Panc1 (cell line): Measurements from ENCODE around the gene UBTD2. TPM values are rescaled to one million over a fixed set of nuclear protein-coding genes. Genes with fewer than 3 reads are reported as not detected.
"Not testable (repeated sequence)": the region's sequence is repeated elsewhere in the genome, so short reads cannot be mapped to it uniquely, and the experiment has no call there.

ENCODE experiments used
- ATAC-seq: fragments of 200-7000 bp; cut with Tn5 transposase; 2 replicates; pipeline ENCODE4 v1.9.1; 2020; ENCODE audit warnings: mild to moderate bottlenecking, moderate library complexity
- BruUV-seq: library from RNA; stranded (reverse); fragments of 400-500 nt; replicated peaks from 2 replicates; lab custom pipeline; 2021; lab: Mats Ljungman, UMichigan
- CTCF ChIA-PET: fragments of 300-600 bp; sonication (Branson Sonifier 250); formaldehyde crosslinking; loops from one replicate; lab custom pipeline; 2022; ENCODE audit warnings: antibody characterized with exemption; lab: Charles Lee
- POLR2A ChIA-PET: fragments of 300-600 bp; sonication (Branson Sonifier 250); formaldehyde crosslinking; loops from one replicate; lab custom pipeline; 2022; ENCODE audit warnings: antibody characterized with exemption; lab: Charles Lee
- DNase-seq: peaks from one replicate; pipeline ENCODE4 v3.0.0-alpha.2; 2010; ENCODE audit warnings: low read depth, low spot score
- H3K27ac ChIP-seq: 2 replicates; pipeline ENCODE4 v1.5.1; 2011; ENCODE audit warnings: mild to moderate bottlenecking, low read length, inconsistent platforms
- H3K27me3 ChIP-seq: fragments of 200-500 bp; sonication (Bioruptor generic); 2 replicates; pipeline ENCODE4 v1.6.0; 2014; ENCODE audit warnings: low read length, inconsistent platforms; ENCODE audit not compliant: control insufficient read depth, insufficient read depth
- H3K36me3 ChIP-seq: fragments of 200-500 bp; sonication (Bioruptor generic); 2 replicates; pipeline ENCODE4 v1.5.1; 2014; ENCODE audit warnings: inconsistent platforms, mild to moderate bottlenecking, low read length, moderate library complexity; ENCODE audit not compliant: control insufficient read depth, insufficient read depth
- H3K4me1 ChIP-seq: 2 replicates; pipeline ENCODE4 v1.5.1; 2011; ENCODE audit warnings: inconsistent platforms, mild to moderate bottlenecking, low read length, moderate library complexity; ENCODE audit not compliant: control insufficient read depth, insufficient read depth
- H3K4me3 ChIP-seq, 2 experiments: 2 replicates each; pipeline ENCODE4 v1.5.1; 2011 to 2012; ENCODE audit warnings: low read depth in 2 of 2, low read length in 2 of 2, mild to moderate bottlenecking in 2 of 2, inconsistent platforms in 1 of 2, moderate library complexity in 1 of 2
- H3K9me3 ChIP-seq: fragments of 200-500 bp; sonication (Bioruptor generic); 2 replicates; pipeline ENCODE4 v1.5.1; 2014; ENCODE audit warnings: low read depth, mild to moderate bottlenecking, inconsistent platforms, low read length, moderate library complexity; ENCODE audit not compliant: control insufficient read depth, insufficient read depth
- CTCF ChIP-seq: fragments of 450-650 bp; IDR thresholded peaks from 2 replicates; pipeline ENCODE4 v1.5.1; 2017; ENCODE audit warnings: mild to moderate bottlenecking
- POLR2AphosphoS5 ChIP-seq: IDR thresholded peaks from 2 replicates; pipeline ENCODE4 v1.6.1; 2012; ENCODE audit warnings: mild to moderate bottlenecking, low read depth, low read length, moderate library complexity
- REST ChIP-seq, 2 experiments: IDR thresholded peaks; 2 replicates each; pipeline ENCODE4 v1.6.1; 2011 to 2012; ENCODE audit warnings: low read depth in 2 of 2, control low read depth in 1 of 2, low read length in 1 of 2, mild to moderate bottlenecking in 1 of 2, moderate library complexity in 1 of 2; ENCODE audit not compliant: insufficient read depth in 1 of 2
- SIN3A ChIP-seq: IDR thresholded peaks from 2 replicates; pipeline ENCODE4 v1.6.1; 2012; ENCODE audit warnings: low read depth, mild to moderate bottlenecking, low read length, moderate library complexity, borderline replicate concordance; ENCODE audit not compliant: insufficient read depth
- TCF7L2 ChIP-seq: IDR thresholded peaks from 2 replicates; pipeline ENCODE4 v1.6.1; 2011; ENCODE audit warnings: mild to moderate bottlenecking, low read depth, low read length, inconsistent platforms
- in situ Hi-C: cut with HindIII; loops from 2 replicates; pipeline ENCODE4 v1.10.0; 2016; ENCODE audit warnings: low sequenced_read_pairs, low pct_unique_long_range_greater_than_20kb
- intact Hi-C: fragments of 100-400 bp; cut with micrococcal nuclease; formaldehyde crosslinking; loops from one replicate; pipeline ENCODE4 v1.10.0; 2022; ENCODE audit not compliant: unreplicated experiment
- total RNA-seq: library from RNA; stranded (reverse); gene quantifications from one replicate; pipeline ENCODE4 v1.2.1, GENCODE V29; 2021; ENCODE audit not compliant: unreplicated experiment

The UBTD2 gene
- total RNA-seq, 1 experiment from 2014 or later = 32.5 TPM

- BruUV-seq, CTCF ChIA-PET, in situ Hi-C loops, H3K9me3 ChIP-seq, H3K36me3 ChIP-seq, H3K27ac ChIP-seq, H3K4me3 ChIP-seq, DNase-seq, ATAC-seq, H3K27me3 ChIP-seq: not testable (repeated sequence)
- H3K4me1 ChIP-seq = peaks cover 13% of the 10 kb centered on the region
- intact Hi-C loops = loop anchor here (10.0 kb wide), 1 partner anchor 92 kb away; the partner anchor contains the start of gene EFCAB9
- POLR2A ChIA-PET = interaction anchor here (0.7 kb wide), 1 partner anchor 120 kb away, joined by 4 read pairs; no protein-coding TSS in a partner anchor
These were observed 3.6 kb upstream of the UBTD2 start for GRCh38 chr5:172287140-172287539.

GRCh38 chr5:172285226-172286143, 1.9 kb upstream of the UBTD2 start:
- ChIA-PET CTCF (no interaction called here), POLR2A (interaction anchor here (0.6 kb wide), 1 partner anchor 42 kb away, joined by 9 read pairs; no protein-coding TSS in a partner anchor)
- H3K27me3 ChIP-seq = no peaks in the 10 kb centered on the region
- H3K36me3 ChIP-seq = no peaks in the 10 kb centered on the region; the same call in 1 of the 2 replicates
- no peak for DNase-seq
- in situ Hi-C loops (no loop called here), intact Hi-C loops (loop anchor here (10.0 kb wide), 1 partner anchor 91 kb away; the partner anchor contains the start of gene EFCAB9)
- no TSS peak for BruUV-seq
- no peak for ATAC-seq
- no peaks in the 10 kb centered on the region for H3K9me3 ChIP-seq
- H3K4me1 ChIP-seq = peaks cover 27% of the 10 kb centered on the region
- no peak overlapping the region for H3K4me3 ChIP-seq
- H3K27ac ChIP-seq = peak overlapping the region; percentile 92
- TF ChIP-seq SIN3A (no peak), REST (IDR thresholded peaks at IDR 0.05; ENCODE audit: insufficient read depth in 1 of 2, low read depth in 2 of 2, low read length in 1 of 2) (no peak), CTCF (no peak), TCF7L2 (no peak)

GRCh38 chr5:172284611-172284980, 1.0 kb upstream of the UBTD2 start:
- H3K9me3 ChIP-seq = no peaks in the 10 kb centered on the region
- no peaks in the 10 kb centered on the region for H3K27me3 ChIP-seq
- ATAC-seq (no peak), DNase-seq (no peak)
- TSS peak; percentile 98 for BruUV-seq
- peak overlapping the region; percentile 92 for H3K27ac ChIP-seq
- CTCF ChIA-PET = interaction anchor here (0.7 kb wide), 1 partner anchor 272 kb away, joined by 3 read pairs; no protein-coding TSS in a partner anchor
- H3K36me3 ChIP-seq = no peaks in the 10 kb centered on the region; the same call in 1 of the 2 replicates
- peaks cover 29% of the 10 kb centered on the region for H3K4me1 ChIP-seq
- no peak for TF ChIP-seq REST (IDR thresholded peaks at IDR 0.05; ENCODE audit: insufficient read depth in 1 of 2, low read depth in 2 of 2, low read length in 1 of 2)
- TF ChIP-seq SIN3A = no peak
- no peak for TF ChIP-seq TCF7L2
- no peak for TF ChIP-seq POLR2AphosphoS5
- TF ChIP-seq CTCF = no peak
- POLR2A ChIA-PET = interaction anchor here (0.6 kb wide), 1 partner anchor 41 kb away, joined by 9 read pairs; no protein-coding TSS in a partner anchor
- intact Hi-C loops (loop anchor here (10.0 kb wide), 1 partner anchor 90 kb away; the partner anchor contains the start of gene EFCAB9), in situ Hi-C loops (no loop called here)
- peak overlapping the region; percentile 67 to 85 for H3K4me3 ChIP-seq
